ENCODE results near the gene TNFSF15. TPM values are rescaled to one million over a fixed set of nuclear protein-coding genes. Genes with fewer than 3 reads are reported as not detected.

Gene TNFSF15
- total and polyA plus RNA-seq, 2 experiments from 2014 or later, result 0.06 to 0.07 TPM

GRCh38 chr9:114854736-114855355 lies 49.0 kb upstream of the TNFSF15 start:
- H3K9me3 Mint-ChIP-seq, result no peaks in the 10 kb centered on the region
- DNase-seq (ENCODE audit: low spot score) (no peak), ATAC-seq (no peak)
- H3K79me2 ChIP-seq (replicated peaks; ENCODE audit: insufficient read depth), result no peaks in the 10 kb centered on the region
- no peak overlapping the region for H3K4me2 ChIP-seq
- no peak overlapping the region for H3K4me3 ChIP-seq
- TF ChIP-seq, protein P1, sequence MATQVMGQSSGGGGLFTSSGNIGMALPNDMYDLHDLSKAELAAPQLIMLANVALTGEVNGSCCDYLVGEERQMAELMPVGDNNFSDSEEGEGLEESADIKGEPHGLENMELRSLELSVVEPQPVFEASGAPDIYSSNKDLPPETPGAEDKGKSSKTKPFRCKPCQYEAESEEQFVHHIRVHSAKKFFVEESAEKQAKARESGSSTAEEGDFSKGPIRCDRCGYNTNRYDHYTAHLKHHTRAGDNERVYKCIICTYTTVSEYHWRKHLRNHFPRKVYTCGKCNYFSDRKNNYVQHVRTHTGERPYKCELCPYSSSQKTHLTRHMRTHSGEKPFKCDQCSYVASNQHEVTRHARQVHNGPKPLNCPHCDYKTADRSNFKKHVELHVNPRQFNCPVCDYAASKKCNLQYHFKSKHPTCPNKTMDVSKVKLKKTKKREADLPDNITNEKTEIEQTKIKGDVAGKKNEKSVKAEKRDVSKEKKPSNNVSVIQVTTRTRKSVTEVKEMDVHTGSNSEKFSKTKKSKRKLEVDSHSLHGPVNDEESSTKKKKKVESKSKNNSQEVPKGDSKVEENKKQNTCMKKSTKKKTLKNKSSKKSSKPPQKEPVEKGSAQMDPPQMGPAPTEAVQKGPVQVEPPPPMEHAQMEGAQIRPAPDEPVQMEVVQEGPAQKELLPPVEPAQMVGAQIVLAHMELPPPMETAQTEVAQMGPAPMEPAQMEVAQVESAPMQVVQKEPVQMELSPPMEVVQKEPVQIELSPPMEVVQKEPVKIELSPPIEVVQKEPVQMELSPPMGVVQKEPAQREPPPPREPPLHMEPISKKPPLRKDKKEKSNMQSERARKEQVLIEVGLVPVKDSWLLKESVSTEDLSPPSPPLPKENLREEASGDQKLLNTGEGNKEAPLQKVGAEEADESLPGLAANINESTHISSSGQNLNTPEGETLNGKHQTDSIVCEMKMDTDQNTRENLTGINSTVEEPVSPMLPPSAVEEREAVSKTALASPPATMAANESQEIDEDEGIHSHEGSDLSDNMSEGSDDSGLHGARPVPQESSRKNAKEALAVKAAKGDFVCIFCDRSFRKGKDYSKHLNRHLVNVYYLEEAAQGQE (IDR thresholded peaks at IDR 0.05; ENCODE audit: unreplicated experiment), result no peak
- TF ChIP-seq CREB1 (CRISPR knock-in tag; IDR thresholded peaks at IDR 0.05; ENCODE audit: low read depth) (no peak), ZNF114 (CRISPR knock-in tag; IDR thresholded peaks at IDR 0.05) (no peak), ZNF462 (CRISPR knock-in tag; IDR thresholded peaks at IDR 0.05) (no peak), CTCF (conservative IDR thresholded peaks at IDR 0.05; ENCODE audit: low read depth in 2 of 2) (no peak), JUNB (IDR thresholded peaks at IDR 0.05; ENCODE audit: unreplicated experiment) (no peak), STAT1 (IDR thresholded peaks at IDR 0.05; ENCODE audit: unreplicated experiment) (no peak), NANOG (IDR thresholded peaks at IDR 0.05; ENCODE audit: borderline replicate concordance) (no peak), EZH2 (IDR thresholded peaks at IDR 0.05; ENCODE audit: low read depth, unreplicated experiment) (no peak)
- no peaks in the 10 kb centered on the region for H3F3A ChIP-seq (replicated peaks; ENCODE audit: low read depth)
- H3K4me1 ChIP-seq (ENCODE audit: insufficient read depth), result no peaks in the 10 kb centered on the region
- peaks cover 6% of the 10 kb centered on the region for H3K4me1 Mint-ChIP-seq
- no peak overlapping the region for H3K4me3 Mint-ChIP-seq
- H2AFZ ChIP-seq, result no peak overlapping the region
- H3K27me3 ChIP-seq (ENCODE audit: insufficient read depth), result no peaks in the 10 kb centered on the region
- H4K20me1 ChIP-seq (replicated peaks; ENCODE audit: insufficient read depth), result no peaks in the 10 kb centered on the region
- H3K27me3 Mint-ChIP-seq (ENCODE audit: insufficient read depth, low read depth, poor library complexity), result peaks cover 3% of the 10 kb centered on the region
- 0 out of 2 replicates have a peak, but pooled peaks cover 3% of the 10 kb centered on the region for H3K9me2 ChIP-seq (ENCODE audit: insufficient read depth)
- no peak overlapping the region for H3K27ac Mint-ChIP-seq
- H3K36me3 ChIP-seq (ENCODE audit: insufficient read depth), result no peaks in the 10 kb centered on the region
- no peak overlapping the region for H3K27ac ChIP-seq (ENCODE audit: low read depth)
- H3K36me3 Mint-ChIP-seq (ENCODE audit: low read depth), result no peaks in the 10 kb centered on the region

Measured in GM23338 (cell line).